NCI-H128 (cell line): Measurements from ENCODE around the gene NOD1.

ENCODE experiments used
- DNase-seq: peaks from one replicate; lab custom pipeline; 2025; ENCODE audit not compliant: unreplicated experiment; lab: John Stamatoyannopoulos, UW

The NOD1 gene

DNA sequence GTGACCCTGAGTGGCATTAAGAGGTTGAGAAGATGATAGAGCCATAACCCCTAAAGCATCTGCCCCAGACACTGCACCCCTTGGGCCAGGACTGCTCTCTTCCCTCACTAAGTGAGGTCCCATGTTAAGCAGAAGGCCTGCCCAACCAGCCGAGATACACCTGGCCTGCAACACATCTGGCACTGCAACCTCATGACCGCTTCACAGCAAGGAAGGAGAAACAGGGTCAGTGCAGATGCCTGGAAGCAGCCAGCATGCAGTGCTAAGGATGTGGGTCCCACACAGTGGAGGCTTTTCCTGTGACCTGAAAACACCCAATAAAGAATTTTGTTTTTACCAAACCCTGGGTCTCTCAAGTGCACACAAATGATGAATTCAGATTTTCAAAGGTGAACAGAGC lies 7.4 kb downstream of the NOD1 start:
- DNase-seq, result no peak

DNA sequence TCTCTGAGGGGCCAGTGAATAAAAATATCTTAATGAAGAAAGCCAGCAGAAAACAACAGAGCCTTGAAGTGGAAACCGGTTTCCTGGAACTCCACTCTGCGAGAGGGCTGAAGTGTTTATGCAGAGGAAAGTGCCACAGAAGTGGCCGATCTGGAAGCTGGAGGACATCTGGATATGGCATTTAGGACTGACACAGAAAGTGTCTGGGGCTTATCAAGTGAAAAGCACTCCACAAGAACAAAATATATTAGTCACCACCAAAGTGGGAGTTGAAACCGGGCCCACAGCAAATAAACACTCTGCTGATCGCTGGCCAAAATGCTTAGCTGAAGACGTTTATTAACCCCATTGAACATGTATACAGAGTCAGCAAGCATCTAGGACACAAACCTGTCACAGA lies 7.8 kb downstream of the NOD1 start:
- peak; percentile 81 for DNase-seq

DNA sequence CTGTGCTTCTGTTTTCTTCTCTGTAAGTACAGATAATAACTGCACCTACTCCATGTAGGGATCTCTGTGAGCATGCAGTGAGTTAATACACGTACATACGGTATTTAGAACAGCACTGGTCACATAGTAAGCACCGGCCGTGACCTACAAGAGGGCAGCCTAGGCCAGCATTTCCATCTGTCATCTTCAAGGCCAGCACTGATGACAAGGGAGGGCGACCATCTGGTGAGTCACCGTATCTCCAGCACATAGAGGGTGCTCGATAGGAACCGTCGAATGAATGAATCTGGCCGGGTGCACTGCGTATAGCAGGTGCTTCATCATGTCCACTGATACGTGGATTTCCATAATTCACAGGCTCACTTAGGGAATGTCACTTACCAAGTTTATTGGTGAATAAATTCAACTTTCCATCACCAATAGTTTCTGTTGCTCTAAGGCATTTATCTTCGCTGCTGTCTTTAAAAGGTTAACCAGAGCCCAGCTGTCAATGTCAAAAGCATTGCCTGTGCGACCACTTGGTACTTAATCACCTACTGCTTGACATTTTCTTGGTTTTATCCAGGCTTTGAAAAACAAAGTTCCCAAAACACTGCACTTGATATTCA lies 8.3 kb downstream of the NOD1 start:
- no peak for DNase-seq

DNA sequence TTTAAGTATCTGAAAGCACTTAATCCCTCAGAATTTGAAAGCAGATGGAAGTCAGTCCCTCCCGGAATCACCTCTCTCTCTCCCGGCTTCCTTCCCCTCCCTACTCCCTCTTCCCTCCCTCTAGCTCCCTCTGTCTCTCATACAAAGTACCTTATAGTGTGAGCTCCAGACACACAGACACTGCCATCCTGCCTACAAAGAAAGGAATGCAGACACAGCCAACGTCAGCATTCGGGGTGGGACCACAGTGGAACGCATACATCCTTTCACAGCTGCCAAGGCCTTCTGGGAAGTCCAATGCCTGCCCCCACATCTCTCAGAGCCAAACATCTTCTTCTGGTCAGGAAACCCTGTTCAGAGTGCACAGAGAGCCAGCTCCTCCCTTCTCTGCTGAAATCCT lies 9.3 kb downstream of the NOD1 start:
- no peak for DNase-seq

DNA sequence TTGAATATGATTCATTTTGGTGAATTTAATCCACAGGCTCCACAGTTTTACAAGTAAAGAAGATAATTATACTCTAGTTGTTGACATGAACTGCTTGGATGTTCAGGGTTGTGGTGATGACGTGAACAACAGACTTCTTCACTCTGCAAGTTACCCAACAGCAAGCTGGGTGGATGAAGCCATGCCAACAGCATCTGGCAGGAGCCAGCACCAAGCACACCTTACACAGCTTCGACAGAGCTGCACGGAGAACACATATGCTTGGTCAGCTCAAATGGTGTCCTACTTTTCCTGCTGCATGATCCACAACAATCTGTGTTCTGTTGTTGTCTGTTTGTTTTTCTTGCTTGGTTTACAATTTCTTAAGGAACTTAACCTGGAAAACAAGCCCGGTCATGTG lies 9.8 kb downstream of the NOD1 start:
- no peak for DNase-seq

DNA sequence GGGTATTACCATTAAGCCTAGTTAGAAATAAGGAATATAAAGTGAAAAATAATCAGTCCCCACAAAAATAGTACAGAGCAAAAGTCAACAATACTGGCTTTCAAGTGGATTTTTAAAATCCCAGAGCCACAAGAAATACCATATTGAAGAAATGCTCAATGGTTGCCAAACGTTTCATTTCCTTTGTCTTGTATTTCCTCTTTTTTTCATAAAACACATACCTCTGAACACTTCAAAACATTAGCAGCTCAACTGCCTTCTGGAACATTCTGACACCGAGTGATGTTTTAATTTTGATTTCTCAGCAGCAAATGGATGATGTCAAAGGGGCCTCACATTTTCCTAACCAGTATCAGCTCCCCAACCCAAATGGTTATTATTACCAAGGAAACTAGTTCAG lies 10.5 kb downstream of the NOD1 start:
- DNase-seq, result no peak

DNA sequence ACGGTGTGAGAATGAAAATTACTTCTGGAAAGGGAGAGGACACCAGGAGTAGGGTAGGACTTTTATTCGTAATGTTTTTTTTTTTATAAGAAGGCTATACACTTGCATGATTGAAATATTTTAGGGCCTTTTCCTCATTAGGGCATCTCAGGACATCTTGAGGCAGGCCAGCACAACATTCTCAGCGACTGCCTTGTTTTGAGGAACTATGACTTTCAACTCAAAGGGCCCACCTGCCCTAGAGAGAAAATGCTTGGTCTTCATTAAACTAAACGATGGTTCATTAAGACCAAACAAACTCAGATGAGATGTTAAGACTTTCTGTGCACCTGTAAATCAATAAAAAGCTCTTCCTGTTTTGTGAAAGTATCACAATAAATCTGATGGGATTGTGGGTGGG lies 11.3 kb downstream of the NOD1 start:
- DNase-seq, result no peak

DNA sequence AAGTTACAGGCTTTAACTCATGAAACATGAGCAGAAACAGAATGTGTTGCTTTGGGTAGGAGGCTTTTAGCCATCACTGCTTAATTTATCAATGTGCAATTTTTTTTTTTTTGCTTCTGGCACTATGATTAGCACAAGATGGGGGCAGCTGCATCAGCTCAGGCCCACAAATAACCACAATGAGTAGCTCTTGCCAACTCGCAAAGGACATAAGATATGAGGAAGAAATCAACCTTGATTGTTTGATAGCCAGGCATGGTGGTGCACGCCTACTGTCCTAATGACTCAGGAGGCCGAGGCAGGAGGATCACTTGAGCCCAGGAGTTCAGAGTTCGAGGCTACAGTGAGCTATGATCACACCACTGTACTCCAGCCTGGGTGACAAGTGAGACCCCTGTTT lies 12.3 kb downstream of the NOD1 start:
- no peak for DNase-seq

DNA sequence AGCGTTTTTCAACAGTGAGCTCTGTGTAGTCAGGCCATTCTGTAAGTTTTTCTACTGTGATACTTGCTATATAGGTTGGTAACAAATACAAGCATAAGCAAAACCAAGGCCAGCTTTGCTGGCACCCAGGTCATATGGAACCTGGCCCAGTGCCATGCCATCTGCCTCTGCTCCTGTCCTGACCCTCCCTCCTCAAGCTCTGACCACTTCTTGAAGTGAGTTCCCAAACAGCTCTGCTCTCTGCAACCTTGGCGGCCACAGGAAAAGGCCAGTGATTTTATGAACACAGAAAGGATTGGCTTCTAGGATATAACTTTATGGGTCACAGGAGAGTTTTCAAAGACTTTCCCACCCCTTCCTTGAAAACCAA lies 12.8 kb downstream of the NOD1 start:
- DNase-seq, result no peak

DNA sequence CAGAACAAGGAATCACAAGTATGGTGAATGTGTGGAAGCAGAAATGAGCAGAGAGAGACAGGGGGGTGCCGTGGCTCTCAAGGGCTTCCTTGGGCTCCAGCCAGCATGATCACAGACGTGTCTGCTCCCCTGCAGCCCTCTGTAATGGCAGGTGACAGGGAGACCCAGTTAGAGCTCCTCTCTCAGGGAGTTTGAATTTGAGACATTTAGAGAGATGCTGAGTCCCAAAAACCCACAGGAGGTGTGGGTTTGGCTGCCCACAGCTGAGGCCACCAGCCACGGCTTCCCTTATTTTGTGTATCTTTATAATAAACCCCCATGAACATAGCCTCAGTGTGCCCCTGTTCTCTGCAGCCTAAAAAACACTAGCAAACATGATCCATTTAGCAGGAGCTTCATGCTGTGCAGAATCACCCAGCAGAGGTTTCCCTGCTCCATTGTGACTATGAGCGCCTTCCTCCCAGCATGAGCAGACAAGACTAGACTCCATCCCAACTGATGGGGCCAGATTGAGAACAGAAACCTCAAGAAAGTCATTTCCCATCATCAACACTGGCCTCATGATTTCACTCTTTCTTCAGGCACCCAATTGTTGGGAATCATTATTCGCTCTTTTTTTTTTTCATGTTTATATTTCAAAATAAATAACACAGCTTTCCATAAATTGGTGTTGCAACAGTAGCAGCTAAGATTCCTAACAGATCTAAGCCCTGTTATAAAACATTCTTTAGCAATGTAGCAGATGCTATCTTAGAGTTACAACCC lies 13.4 kb downstream of the NOD1 start:
- no peak for DNase-seq

DNA sequence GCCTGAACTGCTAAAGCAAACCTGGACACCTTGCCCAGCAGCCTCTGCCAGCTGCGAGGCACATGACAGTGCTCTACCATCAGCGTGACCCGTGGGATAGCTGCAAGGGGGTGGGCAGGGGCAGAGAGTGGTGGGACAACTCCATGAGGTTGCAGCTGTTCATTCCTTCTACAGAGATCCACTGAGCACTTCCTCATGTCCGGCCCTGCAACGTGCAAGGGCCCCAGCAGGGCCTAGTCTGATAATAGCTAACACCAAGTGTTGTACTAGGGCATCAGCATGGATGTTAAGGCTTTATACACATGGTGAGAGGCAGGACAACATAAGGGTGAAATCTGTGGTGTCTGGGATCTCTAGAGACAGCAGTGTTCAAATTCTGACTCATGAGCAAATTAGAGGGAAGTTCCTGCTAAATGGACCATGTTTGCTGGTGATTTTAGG lies 14.3 kb downstream of the NOD1 start:
- DNase-seq, result no peak

DNA sequence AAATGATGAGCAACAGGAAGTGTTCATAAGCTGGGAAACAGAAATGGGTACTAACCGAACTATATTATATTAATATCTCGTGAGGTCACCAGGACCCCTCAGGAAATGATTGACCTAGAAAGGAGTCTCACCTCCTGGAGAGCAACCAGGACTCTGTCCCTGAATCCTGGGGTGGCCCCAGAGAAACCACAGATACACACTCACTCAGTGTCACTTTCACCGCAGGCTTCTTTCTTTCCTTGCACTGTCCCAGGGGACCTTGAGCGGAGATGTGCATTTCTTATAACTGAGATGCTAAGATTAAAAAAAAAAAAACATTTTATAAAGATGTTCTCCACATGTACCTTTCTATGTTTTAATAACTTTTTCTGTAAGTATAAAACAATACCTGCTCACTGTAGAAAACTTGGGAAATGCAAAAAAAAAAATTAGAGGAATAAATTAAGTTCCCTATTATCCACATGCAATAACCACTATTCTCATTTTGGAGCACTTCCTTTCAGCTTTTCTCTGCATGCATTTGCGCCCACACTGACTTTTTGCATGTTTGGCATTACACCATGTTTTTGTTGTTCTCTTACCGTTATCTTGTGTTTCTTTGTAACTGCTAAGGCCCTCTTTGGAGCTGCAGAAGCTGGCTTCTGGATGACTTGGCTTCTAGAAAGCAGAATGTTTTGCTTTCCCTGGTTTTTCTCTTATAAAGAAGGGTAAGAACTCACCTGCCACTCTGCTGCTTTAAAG lies 15.0 kb downstream of the NOD1 start:
- no peak for DNase-seq

DNA sequence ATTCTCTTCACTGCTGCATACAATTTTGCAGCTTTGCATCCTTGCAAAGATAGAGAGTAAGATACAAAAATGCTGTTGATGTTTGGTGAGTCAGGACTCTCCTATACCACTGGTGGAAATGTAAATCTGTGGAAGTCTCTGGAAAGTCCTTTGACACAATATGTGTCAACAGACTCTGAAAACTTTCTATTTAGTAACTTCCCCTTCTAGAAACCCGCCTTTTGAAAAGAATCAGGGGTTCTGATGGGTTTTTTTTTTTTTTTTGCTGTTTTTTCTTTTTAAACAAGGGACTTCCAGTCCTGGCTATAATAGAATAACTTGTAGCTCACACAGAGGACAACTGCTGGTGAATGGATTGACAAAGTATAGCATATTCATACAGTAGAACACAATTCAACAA lies 16.4 kb downstream of the NOD1 start:
- no peak for DNase-seq

DNA sequence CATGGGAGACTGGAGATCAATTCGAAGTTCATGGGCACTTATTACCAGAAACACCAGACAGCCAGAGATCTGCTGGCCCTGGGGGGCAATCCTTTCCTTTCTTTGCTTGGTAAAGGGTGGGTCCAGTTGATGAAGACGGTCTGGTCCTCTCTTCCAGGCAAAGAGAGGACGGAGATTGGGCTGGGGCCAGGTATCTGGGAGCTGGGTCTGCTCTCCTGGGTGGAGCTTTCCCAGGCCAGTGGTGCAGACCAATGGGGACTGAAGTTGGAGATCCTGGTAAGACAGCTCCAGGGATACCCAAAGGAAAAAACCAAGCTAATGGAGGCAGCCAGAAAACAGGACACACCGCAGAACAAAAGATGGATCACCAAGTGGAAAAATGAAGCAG lies 18.3 kb downstream of the NOD1 start:
- no peak for DNase-seq

DNA sequence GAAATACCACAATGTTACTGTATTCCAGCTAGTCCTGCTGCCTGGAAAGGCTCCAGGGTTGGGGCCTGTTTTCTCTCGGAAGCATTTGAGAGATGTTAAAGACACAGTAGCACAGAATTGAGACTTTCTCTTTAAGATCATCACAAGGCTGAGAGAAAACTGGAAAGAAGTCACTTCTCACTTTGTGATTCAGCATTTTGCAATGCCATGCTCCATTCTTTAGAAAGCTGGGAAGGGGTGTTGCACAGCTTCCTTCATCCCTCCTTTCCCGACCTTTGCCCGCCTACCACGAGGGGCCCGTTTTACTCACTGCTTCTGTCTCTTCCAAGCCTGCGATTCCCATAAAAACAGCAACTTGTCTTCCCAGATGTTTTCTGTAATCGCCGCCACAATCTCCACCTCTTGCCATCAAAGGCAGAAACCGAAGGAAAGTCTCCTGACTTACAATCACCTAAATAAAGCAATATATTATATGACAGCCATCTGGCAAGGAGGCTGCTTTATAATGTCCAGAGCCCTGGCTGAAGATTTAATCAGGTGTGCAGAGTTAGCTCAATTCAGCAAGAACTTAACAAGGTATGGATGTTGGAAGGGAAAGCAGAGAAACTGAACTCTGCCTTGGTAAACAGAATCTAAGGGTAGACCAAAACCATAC lies 18.9 kb downstream of the NOD1 start:
- DNase-seq, result no peak

DNA sequence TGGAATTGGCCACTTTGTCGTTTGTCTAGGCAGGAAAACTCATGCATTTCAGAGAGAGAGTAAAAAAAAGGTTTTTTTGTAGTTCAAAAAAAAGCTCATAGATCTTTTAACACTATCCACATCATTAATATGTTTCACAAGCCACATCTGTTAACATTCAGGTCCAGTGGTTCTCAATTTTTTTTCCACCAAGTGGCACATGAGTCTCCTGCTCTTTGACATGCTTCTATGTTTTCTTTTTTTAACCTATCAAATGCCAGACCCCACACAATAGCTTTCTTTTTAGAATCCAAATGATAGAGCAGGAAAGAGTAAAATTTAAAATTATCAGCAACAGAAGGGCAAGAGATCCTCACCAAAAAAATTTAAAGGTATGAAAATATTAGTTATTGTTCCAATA lies 20.3 kb downstream of the NOD1 start:
- DNase-seq, result no peak

DNA sequence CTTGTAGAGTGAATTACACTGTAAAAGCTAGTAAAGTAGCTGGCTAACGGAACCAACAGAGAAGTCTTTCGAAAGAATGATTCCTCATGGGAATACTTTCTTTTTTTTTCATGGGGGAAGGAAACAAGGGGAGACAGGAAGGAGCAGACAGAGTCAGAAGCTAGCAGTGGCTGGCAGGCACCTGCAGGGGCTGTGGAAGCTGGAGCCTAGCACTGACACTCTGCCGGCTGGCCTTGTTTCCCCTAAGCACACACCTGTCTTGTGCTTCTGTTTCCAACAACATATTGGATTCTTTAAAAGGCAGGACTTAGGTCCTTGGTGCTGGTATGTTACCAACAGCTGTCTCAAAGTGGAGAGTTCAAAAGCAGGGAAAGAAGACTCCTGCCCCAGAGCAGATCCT lies 24.7 kb downstream of the NOD1 start:
- DNase-seq, result no peak

DNA sequence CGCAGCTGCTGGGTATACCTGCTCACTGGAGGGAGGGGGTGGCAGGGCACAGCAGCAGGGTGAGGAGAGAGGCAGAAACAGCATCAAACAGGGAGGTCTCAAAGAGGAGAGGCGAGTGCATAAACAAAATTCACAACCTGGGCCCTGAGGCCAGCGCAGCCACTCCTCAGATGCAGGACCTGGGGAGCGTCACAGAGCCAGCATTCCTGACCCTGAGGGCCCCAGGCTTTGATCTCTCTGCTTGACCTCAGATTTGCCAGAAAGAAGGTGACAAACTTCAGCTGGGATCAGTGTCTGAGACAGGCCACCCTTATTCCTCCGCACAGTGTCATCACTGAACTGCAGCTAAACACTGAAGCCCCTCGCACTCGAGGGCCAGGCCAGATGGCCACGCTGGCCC lies 25.6 kb downstream of the NOD1 start:
- no peak for DNase-seq

DNA sequence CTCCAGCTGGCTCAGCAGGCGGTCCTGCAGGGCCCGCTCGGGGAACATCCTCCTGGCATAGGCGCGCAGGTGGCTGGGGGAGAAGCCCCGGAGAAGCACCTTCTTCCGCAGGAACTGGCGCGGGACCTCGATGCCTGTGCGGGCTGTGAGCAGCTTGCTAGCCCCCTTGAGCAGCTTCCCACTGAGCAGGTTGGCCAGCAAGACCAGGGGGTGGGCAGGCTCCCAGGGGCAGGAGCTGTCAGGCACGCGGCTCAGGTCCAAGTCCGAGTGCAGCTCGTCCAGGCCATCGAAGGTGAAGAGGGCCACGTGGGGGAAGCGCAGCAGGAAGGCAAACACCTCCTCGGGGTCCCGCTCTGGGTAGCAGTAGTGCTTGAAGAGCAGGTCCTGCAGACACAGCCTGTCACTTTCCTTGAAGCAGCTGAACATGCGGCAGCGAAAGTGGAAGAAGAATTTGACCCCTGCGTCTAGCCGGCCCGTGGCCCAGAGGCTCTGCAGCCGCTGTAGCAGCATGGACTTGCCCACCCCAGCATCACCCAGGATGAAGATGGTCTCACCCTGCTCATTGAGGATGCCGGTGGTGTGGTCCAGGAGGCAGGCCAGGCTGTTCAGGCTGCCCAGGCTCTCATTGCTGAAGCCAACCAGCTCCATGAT lies 26.2 kb downstream of the NOD1 start:
- no peak for DNase-seq

DNA sequence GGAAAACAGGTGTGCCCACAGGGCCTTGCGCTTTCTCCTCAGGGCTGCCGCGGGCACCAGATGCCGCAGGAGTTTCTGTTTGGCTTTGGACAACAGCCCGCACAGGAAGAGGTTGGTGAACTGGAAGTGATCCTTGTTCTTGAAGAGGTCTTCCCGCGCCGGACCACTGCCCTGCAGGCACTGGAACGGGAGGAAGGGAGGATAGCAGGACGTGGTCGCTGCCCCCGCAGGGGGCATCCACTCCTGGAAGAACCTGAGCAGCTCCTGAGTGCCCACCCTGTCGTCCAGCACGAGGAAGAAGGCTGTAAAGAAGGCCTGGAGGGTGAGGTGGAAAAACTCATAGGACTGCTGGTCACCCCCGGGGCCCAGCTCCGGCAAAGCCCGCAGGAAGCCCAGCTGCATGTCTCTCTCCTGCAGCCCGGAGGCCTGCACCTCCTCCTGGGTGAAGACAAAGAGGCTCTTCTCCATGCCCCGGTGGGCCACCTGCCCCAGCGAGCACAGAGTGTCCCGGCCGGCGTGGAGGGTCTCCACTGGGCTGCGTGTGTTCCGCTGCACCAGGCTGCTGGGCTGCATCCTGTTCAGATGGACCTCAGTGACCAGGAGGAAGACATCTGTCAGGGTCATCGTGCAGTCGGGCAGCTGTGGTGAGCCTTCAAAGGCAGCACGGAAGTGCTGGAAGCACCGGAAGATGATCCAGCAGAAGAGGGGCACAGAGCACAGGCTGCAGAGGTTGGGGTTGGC lies 26.9 kb downstream of the NOD1 start:
- DNase-seq, result no peak
